NT2/D1 (cell line): ENCODE measurements around the gene AMZ2.
"Not testable (repeated sequence)": the region's sequence is repeated elsewhere in the genome, so short reads cannot be mapped to it uniquely, and the experiment has no call there.

Experiments
- DNase-seq: peaks from one replicate; pipeline ENCODE4 v3.0.0-alpha.2; 2011; ENCODE audit warnings: low read depth, low spot score
- H3K27me3 ChIP-seq: 2 replicates; pipeline ENCODE4 v1.6.0; 2011; ENCODE audit warnings: mild to moderate bottlenecking; ENCODE audit not compliant: insufficient read length, insufficient read depth
- H3K36me3 ChIP-seq: 2 replicates; pipeline ENCODE4 v1.6.1; 2011; ENCODE audit warnings: mild to moderate bottlenecking, low read length, mixed read lengths; ENCODE audit not compliant: insufficient read depth, insufficient read length
- H3K4me1 ChIP-seq: 2 replicates; pipeline ENCODE4 v1.5.1; 2011; ENCODE audit not compliant: insufficient read depth, insufficient read length
- H3K4me3 ChIP-seq: 2 replicates; pipeline ENCODE4 v1.5.1; 2011; ENCODE audit warnings: low read depth; ENCODE audit not compliant: insufficient read length
- H3K9ac ChIP-seq: 2 replicates; pipeline ENCODE4 v1.6.0; 2011; ENCODE audit warnings: low read depth; ENCODE audit not compliant: insufficient read length
- H3K9me3 ChIP-seq: 2 replicates; pipeline ENCODE4 v1.5.1; 2011; ENCODE audit warnings: mild to moderate bottlenecking, low read length; ENCODE audit not compliant: insufficient read depth
- SUZ12 ChIP-seq: IDR thresholded peaks from 2 replicates; pipeline ENCODE4 v1.6.1; 2011; ENCODE audit not compliant: insufficient read length, insufficient read depth; ENCODE audit errors: extremely low read depth
- YY1 ChIP-seq: IDR thresholded peaks from 2 replicates; pipeline ENCODE4 v1.6.1; 2011; ENCODE audit not compliant: insufficient read length, insufficient read depth
- ZNF274 ChIP-seq: IDR thresholded peaks from 2 replicates; pipeline ENCODE4 v1.6.1; 2011; ENCODE audit warnings: mild to moderate bottlenecking, low read depth, low read length

AMZ2 gene

DNA sequence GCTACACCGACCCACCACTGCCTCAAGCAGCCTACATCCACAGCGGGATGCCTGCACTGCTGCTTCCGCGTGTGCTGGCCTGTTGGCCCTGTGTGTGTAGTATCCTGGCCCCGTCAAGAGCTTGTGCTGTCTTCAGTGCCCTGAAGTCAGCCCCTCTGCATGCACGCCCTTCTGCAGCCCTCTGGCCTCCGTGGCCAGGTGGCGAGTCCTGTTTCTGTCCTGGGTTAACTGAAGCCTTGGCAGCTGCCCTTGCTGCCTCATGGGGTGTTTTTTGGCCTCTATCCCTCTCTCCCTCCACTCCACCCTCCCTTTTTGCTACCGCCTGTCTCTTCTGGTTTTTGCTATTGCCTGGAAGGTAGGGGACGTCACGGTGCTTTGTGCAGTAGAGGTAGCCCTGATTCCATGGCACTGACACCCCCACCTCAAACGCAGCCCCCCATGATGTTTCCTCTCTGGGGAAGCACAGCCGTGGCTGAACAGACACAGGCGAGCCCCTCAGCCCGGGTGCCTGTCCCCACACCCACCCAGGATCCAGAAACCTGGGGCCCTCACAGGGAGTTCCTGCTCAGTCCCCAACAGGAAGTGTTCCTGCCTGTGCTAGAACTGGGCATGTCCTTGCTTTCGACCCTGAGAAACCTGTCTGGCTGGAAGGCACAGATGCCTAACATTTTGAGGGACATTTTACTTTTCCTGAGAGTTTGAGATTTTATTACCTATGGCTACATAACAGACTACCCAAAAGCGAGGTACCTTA lies 18.8 kb upstream of the AMZ2 start:
- no peak for DNase-seq
- no peak for TF ChIP-seq SUZ12
- TF ChIP-seq ZNF274 = no peak
- no peak for TF ChIP-seq YY1
- no peak overlapping the region for H3K9ac ChIP-seq
- H3K9me3 ChIP-seq = no peaks in the 10 kb centered on the region
- no peaks in the 10 kb centered on the region for H3K27me3 ChIP-seq
- no peaks in the 10 kb centered on the region for H3K4me1 ChIP-seq
- no peak overlapping the region for H3K4me3 ChIP-seq
- no peaks in the 10 kb centered on the region for H3K36me3 ChIP-seq

- no peaks in the 10 kb centered on the region for H3K9me3 ChIP-seq
- H3K4me3 ChIP-seq = no peak overlapping the region
- H3K27me3 ChIP-seq = no peaks in the 10 kb centered on the region
- TF ChIP-seq YY1 = no peak
- TF ChIP-seq ZNF274 = no peak
- TF ChIP-seq SUZ12 = no peak
- H3K36me3 ChIP-seq = no peaks in the 10 kb centered on the region
- H3K9ac ChIP-seq = no peak overlapping the region
- DNase-seq = no peak
- H3K4me1 ChIP-seq = no peaks in the 10 kb centered on the region
Observed at GRCh38 chr17:68229619-68230018, 18.2 kb upstream of the AMZ2 start.

GRCh38 chr17:68231131-68231530 lies 16.7 kb upstream of the AMZ2 start:
- not testable (repeated sequence) for H3K4me3 ChIP-seq, H3K36me3 ChIP-seq, H3K4me1 ChIP-seq, H3K27me3 ChIP-seq, DNase-seq, H3K9me3 ChIP-seq, H3K9ac ChIP-seq

DNA sequence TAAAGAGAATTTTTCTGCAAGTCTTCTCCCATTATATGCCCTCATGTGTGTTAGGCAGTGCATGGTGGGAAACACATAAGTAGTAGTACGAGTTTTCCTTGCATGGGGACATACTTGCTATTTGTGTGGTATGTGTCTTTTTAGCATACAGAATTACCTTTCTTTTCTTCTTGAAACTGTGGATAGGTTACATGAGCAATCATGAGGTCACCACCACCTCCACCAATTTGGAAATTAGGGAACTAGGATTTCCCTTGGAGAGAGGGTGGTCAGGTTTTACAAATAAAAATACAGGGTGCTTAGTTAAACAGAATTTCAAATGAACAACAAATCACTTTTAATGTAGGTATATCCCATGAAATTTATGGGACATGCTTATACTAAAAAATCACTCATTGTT lies 16.3 kb upstream of the AMZ2 start:
- Histone ChIP-seq H3K4me1 (no peaks in the 10 kb centered on the region), H3K27me3 (no peaks in the 10 kb centered on the region), H3K9me3 (no peaks in the 10 kb centered on the region), H3K4me3 (no peak overlapping the region), H3K36me3 (no peaks in the 10 kb centered on the region), H3K9ac (no peak overlapping the region)
- no peak for DNase-seq
- TF ChIP-seq YY1 (no peak), ZNF274 (no peak), SUZ12 (no peak)

DNA sequence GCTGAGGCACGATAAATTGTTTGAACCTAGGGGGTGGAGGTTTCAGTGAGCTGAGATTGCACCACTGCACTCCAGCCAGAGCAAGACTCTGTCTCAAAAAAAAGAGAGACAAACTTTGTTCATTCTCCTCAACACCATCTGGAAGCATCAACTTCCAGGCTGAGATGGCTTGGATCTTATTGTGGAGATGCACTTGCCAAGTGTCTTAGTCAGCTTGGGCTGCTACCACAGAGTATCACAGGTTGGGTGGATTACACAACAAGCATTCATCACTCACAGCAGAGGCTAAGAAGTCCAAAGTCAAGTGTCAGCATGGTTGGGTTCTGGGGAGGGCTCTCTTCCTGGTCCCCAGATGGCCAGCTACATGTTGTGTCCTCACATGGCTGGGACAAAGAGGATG lies 15.1 kb upstream of the AMZ2 start:
- H3K9me3 ChIP-seq, H3K36me3 ChIP-seq, H3K27me3 ChIP-seq, H3K4me1 ChIP-seq, H3K4me3 ChIP-seq, DNase-seq, H3K9ac ChIP-seq: not testable (repeated sequence)

DNA sequence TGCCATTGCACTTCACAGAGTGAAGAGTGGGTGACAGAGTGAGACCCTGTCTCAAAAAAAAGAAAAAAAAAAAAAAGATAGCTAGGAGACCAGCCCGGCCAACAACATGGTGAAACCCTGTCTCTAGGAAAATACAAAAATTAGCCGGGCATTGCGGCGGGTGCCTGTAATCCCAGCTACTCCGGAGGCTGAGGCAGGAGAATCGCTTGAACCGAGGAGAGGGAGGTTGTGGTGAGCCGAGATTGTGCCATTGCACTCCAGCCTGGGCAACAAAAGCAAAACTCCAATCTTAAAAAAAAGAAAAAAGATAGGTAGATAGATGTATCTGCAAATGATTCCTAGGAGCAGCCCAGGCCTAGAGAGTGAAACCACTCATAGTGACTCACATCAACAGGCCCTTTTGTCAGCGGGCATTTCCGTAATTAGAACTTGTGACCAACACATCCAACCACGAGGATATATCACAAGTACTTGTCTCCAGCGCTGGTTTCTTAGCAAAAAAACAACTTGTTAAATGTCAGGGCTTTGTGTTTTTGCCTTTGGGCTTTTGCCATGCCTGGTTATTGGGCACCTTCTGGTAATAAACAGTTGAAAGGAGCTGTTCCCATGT lies 13.0 kb upstream of the AMZ2 start:
- not testable (repeated sequence) for H3K4me1 ChIP-seq, DNase-seq, H3K9ac ChIP-seq

DNA sequence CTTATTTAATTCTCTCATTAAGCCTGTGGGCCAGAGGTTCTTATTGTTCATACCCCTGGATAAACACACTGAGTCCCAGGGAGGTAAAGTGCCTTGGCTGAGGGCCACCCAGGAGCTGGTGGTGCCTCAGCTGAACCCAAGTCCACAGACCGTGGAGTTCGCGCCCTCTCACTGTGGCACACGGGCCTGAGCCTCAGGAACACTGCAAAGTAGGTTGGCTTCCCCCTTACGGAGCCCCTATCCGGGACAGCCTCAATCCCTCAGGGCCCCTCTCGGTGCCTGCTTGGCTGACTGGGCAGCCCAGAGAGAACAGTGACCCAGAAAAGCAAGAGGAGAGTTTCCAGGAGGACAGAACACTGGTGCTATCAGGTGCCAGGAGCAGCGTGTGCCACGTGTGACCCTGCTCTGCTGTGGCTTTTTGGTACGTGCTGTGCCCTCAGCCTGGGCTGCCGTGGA lies 12.5 kb upstream of the AMZ2 start:
- not testable (repeated sequence) for H3K4me3 ChIP-seq, H3K9ac ChIP-seq, H3K4me1 ChIP-seq, H3K27me3 ChIP-seq, H3K36me3 ChIP-seq, DNase-seq, H3K9me3 ChIP-seq

More for the DNA sequence above, 13.0 kb upstream of the AMZ2 start:
- H3K9me3 ChIP-seq, H3K27me3 ChIP-seq, H3K36me3 ChIP-seq, H3K4me3 ChIP-seq: not testable (repeated sequence)

- not testable (repeated sequence) for H3K4me3 ChIP-seq, H3K27me3 ChIP-seq, H3K9ac ChIP-seq, H3K36me3 ChIP-seq, H3K4me1 ChIP-seq, DNase-seq, H3K9me3 ChIP-seq
Observed at GRCh38 chr17:68237369-68238163, 10.3 kb upstream of the AMZ2 start.
